K562 (cell line): Measurements from ENCODE around the gene UQCRC2. TPM values are rescaled to one million over a fixed set of nuclear protein-coding genes. Genes with fewer than 3 reads are reported as not detected.

ENCODE experiments used
- ARNT ChIP-seq, 2 experiments: fragments of 450-650 bp; IDR thresholded peaks; 2 replicates each; pipeline ENCODE4 v1.6.1; 2016; ENCODE audit warnings: mild to moderate bottlenecking in 1 of 2
- BCOR ChIP-seq: fragments of 450-650 bp; IDR thresholded peaks from 2 replicates; pipeline ENCODE4 v1.6.1; 2016
- BRF1 ChIP-seq: IDR thresholded peaks from 3 replicates; pipeline ENCODE4 v1.6.1; 2011; ENCODE audit warnings: borderline replicate concordance, mild to moderate bottlenecking; ENCODE audit not compliant: insufficient read length; ENCODE audit errors: extremely low read depth
- DPF2 ChIP-seq: fragments of 450-650 bp; IDR thresholded peaks from 2 replicates; pipeline ENCODE4 v1.6.1; 2016
- FOSL1 ChIP-seq: fragments of 200-800 bp; sonication (Bioruptor generic); conservative IDR thresholded peaks from 2 replicates; pipeline ENCODE4 v1.6.1; 2016; ENCODE audit warnings: missing genetic modification characterization, missing compliant biosample characterization
- MAFK ChIP-seq: IDR thresholded peaks from 2 replicates; pipeline ENCODE4 v1.6.1; 2011; ENCODE audit warnings: low read length, improper control_type of control experiment
- MCM5 ChIP-seq: fragments of 450-650 bp; IDR thresholded peaks from 2 replicates; pipeline ENCODE4 v1.6.1; 2016; ENCODE audit warnings: low read depth
- MEF2A ChIP-seq: IDR thresholded peaks from 2 replicates; pipeline ENCODE4 v1.6.1; 2011; ENCODE audit warnings: low read depth, mild to moderate bottlenecking, low read length, moderate library complexity; ENCODE audit not compliant: control insufficient read depth
- MIER1 ChIP-seq: fragments of 450-650 bp; IDR thresholded peaks from 2 replicates; pipeline ENCODE4 v1.6.1; 2016; ENCODE audit warnings: antibody characterized with exemption, mild to moderate bottlenecking, low read depth
- NCOA6 ChIP-seq: fragments of 450-650 bp; IDR thresholded peaks from 2 replicates; pipeline ENCODE4 v1.6.1; 2017; ENCODE audit warnings: mild to moderate bottlenecking
- NFE2L1 ChIP-seq: fragments of 450-650 bp; IDR thresholded peaks from 2 replicates; pipeline ENCODE4 v1.6.1; 2016; ENCODE audit warnings: missing genetic modification characterization, low read depth, mild to moderate bottlenecking, missing compliant biosample characterization, moderate library complexity, borderline replicate concordance
- POLR2AphosphoS5 ChIP-seq: IDR thresholded peaks from 2 replicates; pipeline ENCODE4 v1.6.1; 2011; ENCODE audit warnings: mild to moderate bottlenecking, low read depth, low read length, moderate library complexity; ENCODE audit not compliant: control insufficient read depth, insufficient read depth
- RBM25 ChIP-seq: fragments of 200-400 bp; formaldehyde crosslinking; IDR thresholded peaks from 2 replicates; pipeline ENCODE4 v1.6.1; 2018; ENCODE audit warnings: low read length, low read depth, moderate library complexity; ENCODE audit not compliant: severe bottlenecking
- SAFB ChIP-seq: fragments of 200-400 bp; formaldehyde crosslinking; IDR thresholded peaks from 2 replicates; pipeline ENCODE4 v1.6.1; 2017; ENCODE audit warnings: low read depth, low read length, borderline replicate concordance
- SLC30A9 ChIP-seq: fragments of 250-450 bp; sonication (Bioruptor Pico); IDR thresholded peaks from 2 replicates; pipeline ENCODE4 v1.8.0; 2022; ENCODE audit warnings: mild to moderate bottlenecking, moderate library complexity
- SNAPC5 ChIP-seq: fragments of 250-450 bp; sonication (Bioruptor Pico); IDR thresholded peaks from 2 replicates; pipeline ENCODE4 v1.8.0; 2021; ENCODE audit warnings: moderate library complexity, mild to moderate bottlenecking, inconsistent platforms
- SOX6 ChIP-seq: fragments of 450-650 bp; IDR thresholded peaks from 2 replicates; pipeline ENCODE4 v1.6.1; 2014; ENCODE audit warnings: mild to moderate bottlenecking
- TBL1XR1 ChIP-seq, 2 experiments: IDR thresholded peaks; 2 replicates each; pipeline ENCODE4 v1.6.1; 2012; ENCODE audit warnings: improper control_type of control experiment in 2 of 2, low read length in 2 of 2, mild to moderate bottlenecking in 1 of 2
- XRCC4 ChIP-seq: IDR thresholded peaks from one replicate; pipeline ENCODE4 v1.6.1; 2011; ENCODE audit not compliant: insufficient read depth, insufficient read length; ENCODE audit errors: extremely low read depth
- ZBTB7A ChIP-seq: IDR thresholded peaks from 2 replicates; pipeline ENCODE4 v1.6.1; 2011; ENCODE audit warnings: low read depth, mild to moderate bottlenecking, low read length, moderate library complexity, borderline replicate concordance; ENCODE audit not compliant: control insufficient read depth
- ZFPM2 ChIP-seq: fragments of 250-450 bp; sonication (Bioruptor Pico); IDR thresholded peaks from 2 replicates; pipeline ENCODE4 v1.5.1; 2022; ENCODE audit warnings: mild to moderate bottlenecking
- polyA plus RNA-seq, 8 experiments: library from polyadenylated mRNA; depleted of rRNA in 4 of 8; stranded (reverse) in 5 of 8; unstranded in 3 of 8; fragments of >200 nt; fragmentation: Nextera tagmentation in 2 of 8; fragmentation: Illumina TruSeq in 1 of 8; extraction: Ambion mirVana in 2 of 8; extraction: Trizol in 1 of 8; gene quantifications; 2 replicates each; pipeline versions ENCODE4 v1.2.1 to v1.2.3, GENCODE V29; 2011 to 2014; ENCODE audit warnings: inconsistent platforms in 1 of 8, missing spikeins in 1 of 8
- total RNA-seq, 7 experiments: library from RNA; depleted of rRNA in 6 of 7; stranded (reverse); fragments of >200 nt in 6 of 7; fragmentation: Illumina TruSeq in 2 of 7; extraction: Trizol in 2 of 7; gene quantifications; 2 replicates each; pipeline versions ENCODE4 v1.2.1 to v1.2.3, GENCODE V29; 2011 to 2021; ENCODE audit warnings: low replicate concordance in 1 of 7
- TF ChIP-seq, protein P1 (sequence below): IDR thresholded peaks from 2 replicates; pipeline ENCODE4 v1.6.1; 2012; ENCODE audit warnings: low read depth, low read length, improper control_type of control experiment, borderline replicate concordance
- TF ChIP-seq, protein P2 (sequence below): fragments of 450-650 bp; formaldehyde crosslinking; IDR thresholded peaks from 2 replicates; pipeline ENCODE4 v1.4.0; 2020; ENCODE audit warnings: mild to moderate bottlenecking, mixed read lengths
- TF ChIP-seq, protein P3 (sequence below), 2 experiments: IDR thresholded peaks; 2 replicates each; pipeline ENCODE4 v1.6.1; 2012; ENCODE audit warnings: improper control_type of control experiment in 2 of 2, low read depth in 2 of 2, low read length in 2 of 2, borderline replicate concordance in 1 of 2

UQCRC2 gene
- total and polyA plus RNA-seq, 9 of the 15 experiments (the other 6 are each of a cell fraction or from before 2014, with no cell fraction given): 177 to 516 (median 319) TPM

DNA sequence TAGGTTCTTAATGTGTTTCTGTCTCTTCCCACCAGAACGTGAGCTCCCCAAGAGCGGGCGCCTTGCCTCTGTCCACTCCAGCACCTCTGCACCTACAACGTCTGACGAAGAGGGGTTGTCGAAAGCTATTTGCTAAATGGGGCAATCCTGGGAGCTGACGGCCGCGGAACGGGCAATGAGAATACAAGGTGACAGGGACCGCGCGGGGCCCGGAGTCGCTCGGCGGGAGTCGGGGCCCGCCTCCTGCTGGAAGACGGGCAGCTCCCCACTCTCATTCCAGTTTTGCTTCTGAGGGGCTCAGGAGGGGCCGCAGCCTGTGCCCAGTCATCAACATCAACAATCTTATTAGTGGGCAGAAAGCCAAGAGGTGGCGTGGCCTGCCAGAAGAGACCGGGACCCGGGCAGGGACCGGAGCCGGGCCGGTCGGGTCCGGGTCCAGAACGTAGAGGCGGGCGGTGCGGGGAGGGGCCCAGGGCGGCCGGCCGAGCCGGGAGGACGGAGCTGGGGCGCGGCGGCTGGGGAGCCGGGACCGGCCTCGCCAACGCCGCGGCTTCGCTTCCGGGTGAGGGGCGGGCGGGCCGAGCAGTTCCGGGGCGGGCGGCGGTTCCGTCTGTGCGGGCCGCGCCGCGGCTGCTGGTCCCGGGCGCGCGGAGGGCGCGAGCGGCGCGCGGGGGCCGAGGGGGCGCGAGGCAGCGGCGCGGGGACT is 54.5 kb downstream of the UQCRC2 start, which contains the start of gene MOSMO (continued):
- TF ChIP-seq, protein P1, sequence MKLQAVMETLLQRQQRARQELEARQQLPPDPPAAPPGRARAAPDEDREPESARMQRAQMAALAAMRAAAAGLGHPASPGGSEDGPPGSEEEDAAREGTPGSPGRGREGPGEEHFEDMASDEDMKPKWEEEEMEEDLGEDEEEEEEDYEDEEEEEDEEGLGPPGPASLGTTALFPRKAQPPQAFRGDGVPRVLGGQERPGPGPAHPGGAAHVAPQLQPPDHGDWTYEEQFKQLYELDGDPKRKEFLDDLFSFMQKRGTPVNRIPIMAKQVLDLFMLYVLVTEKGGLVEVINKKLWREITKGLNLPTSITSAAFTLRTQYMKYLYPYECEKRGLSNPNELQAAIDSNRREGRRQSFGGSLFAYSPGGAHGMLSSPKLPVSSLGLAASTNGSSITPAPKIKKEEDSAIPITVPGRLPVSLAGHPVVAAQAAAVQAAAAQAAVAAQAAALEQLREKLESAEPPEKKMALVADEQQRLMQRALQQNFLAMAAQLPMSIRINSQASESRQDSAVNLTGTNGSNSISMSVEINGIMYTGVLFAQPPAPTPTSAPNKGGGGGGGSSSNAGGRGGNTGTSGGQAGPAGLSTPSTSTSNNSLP: no peak
- TF ChIP-seq NFE2L1 (no peak), XRCC4 (no peak), FOSL1 (tag) (0 out of 2 replicates have a peak, but pooled peaks have one; percentile 16), DPF2 (no peak), BCOR (no peak), NCOA6 (no peak), MIER1 (peak; percentile 83), BRF1 (no peak), TBL1XR1 (IDR thresholded peaks at IDR 0.05; ENCODE audit: low read length in 2 of 2) (no peak), SOX6 (no peak), SAFB (no peak), POLR2AphosphoS5 (no peak), MEF2A (no peak), RBM25 (no peak), ZBTB7A (peak; percentile 51; the same call in 1 of the 2 replicates), ZFPM2 (CRISPR knock-in tag) (no peak), SNAPC5 (CRISPR knock-in tag) (no peak), ARNT (IDR thresholded peaks at IDR 0.05) (no peak), MAFK (no peak), SLC30A9 (no peak), MCM5 (no peak)
- TF ChIP-seq, protein P2, sequence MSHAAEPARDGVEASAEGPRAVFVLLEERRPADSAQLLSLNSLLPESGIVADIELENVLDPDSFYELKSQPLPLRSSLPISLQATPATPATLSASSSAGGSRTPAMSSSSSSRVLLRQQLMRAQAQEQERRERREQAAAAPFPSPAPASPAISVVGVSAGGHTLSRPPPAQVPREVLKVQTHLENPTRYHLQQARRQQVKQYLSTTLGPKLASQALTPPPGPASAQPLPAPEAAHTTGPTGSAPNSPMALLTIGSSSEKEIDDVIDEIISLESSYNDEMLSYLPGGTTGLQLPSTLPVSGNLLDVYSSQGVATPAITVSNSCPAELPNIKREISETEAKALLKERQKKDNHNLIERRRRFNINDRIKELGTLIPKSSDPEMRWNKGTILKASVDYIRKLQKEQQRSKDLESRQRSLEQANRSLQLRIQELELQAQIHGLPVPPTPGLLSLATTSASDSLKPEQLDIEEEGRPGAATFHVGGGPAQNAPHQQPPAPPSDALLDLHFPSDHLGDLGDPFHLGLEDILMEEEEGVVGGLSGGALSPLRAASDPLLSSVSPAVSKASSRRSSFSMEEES (CRISPR knock-in tag): no peak
- TF ChIP-seq, protein P3, sequence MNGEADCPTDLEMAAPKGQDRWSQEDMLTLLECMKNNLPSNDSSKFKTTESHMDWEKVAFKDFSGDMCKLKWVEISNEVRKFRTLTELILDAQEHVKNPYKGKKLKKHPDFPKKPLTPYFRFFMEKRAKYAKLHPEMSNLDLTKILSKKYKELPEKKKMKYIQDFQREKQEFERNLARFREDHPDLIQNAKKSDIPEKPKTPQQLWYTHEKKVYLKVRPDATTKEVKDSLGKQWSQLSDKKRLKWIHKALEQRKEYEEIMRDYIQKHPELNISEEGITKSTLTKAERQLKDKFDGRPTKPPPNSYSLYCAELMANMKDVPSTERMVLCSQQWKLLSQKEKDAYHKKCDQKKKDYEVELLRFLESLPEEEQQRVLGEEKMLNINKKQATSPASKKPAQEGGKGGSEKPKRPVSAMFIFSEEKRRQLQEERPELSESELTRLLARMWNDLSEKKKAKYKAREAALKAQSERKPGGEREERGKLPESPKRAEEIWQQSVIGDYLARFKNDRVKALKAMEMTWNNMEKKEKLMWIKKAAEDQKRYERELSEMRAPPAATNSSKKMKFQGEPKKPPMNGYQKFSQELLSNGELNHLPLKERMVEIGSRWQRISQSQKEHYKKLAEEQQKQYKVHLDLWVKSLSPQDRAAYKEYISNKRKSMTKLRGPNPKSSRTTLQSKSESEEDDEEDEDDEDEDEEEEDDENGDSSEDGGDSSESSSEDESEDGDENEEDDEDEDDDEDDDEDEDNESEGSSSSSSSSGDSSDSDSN (IDR thresholded peaks at IDR 0.05; ENCODE audit: borderline replicate concordance in 1 of 2, low read depth in 2 of 2, low read length in 2 of 2): peak in 1 of 2 experiments; percentile 56; a peak in 2 of 4 replicates
